GM18505 (cell line): ENCODE measurements around the gene CRADD.

Source experiments
- ATAC-seq: cut with Tn5 transposase; IDR thresholded peaks from one replicate; pipeline ENCODE4 v1.9.1; 2021; ENCODE audit not compliant: unreplicated experiment
- POLR2A ChIP-seq: IDR thresholded peaks from 4 replicates; pipeline ENCODE4 v1.6.1; 2011; ENCODE audit warnings: borderline replicate concordance; ENCODE audit not compliant: insufficient read depth, insufficient read length; ENCODE audit errors: extremely low read depth

Gene CRADD

DNA sequence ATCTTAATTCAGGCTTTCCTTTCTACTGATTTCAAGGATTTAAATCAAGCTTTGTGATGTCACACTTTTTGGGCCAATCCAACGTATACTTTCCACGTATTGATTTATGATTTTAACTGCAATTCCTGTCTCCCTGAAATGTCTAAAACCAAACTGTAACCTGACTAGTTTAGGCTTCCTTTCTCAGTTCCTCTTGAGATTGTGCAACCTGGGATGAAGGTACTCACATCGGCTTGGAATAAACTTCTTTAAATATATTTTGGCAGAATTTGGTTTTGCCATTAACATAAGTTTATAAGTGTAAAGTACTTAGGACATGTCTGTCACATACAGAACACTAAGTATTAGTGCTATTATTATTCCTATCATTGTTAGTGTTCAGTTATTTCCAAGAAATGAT lies 224.6 kb downstream of the CRADD start:
- TF ChIP-seq POLR2A = no peak
- no peak for ATAC-seq

DNA sequence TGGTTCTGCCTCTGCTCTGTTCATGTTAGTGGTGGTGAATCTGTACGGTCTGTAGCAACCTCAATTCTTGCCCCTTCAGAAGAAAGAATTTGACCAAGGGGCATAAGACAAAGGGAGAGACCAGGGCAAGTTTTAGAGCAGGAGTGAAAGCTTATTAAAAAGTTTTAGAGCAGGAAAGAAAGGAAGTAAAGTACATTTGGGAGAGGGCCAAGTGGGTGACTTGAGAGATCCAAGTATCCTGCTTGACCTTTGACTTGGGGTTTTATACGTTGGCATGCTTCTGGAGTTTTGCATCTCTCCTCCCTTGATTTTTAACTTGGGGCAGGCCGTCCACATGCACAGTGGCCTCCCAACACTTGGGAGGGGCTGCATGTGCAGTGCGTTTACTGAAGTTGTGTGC lies 225.0 kb downstream of the CRADD start:
- TF ChIP-seq POLR2A = no peak
- ATAC-seq = no peak

DNA sequence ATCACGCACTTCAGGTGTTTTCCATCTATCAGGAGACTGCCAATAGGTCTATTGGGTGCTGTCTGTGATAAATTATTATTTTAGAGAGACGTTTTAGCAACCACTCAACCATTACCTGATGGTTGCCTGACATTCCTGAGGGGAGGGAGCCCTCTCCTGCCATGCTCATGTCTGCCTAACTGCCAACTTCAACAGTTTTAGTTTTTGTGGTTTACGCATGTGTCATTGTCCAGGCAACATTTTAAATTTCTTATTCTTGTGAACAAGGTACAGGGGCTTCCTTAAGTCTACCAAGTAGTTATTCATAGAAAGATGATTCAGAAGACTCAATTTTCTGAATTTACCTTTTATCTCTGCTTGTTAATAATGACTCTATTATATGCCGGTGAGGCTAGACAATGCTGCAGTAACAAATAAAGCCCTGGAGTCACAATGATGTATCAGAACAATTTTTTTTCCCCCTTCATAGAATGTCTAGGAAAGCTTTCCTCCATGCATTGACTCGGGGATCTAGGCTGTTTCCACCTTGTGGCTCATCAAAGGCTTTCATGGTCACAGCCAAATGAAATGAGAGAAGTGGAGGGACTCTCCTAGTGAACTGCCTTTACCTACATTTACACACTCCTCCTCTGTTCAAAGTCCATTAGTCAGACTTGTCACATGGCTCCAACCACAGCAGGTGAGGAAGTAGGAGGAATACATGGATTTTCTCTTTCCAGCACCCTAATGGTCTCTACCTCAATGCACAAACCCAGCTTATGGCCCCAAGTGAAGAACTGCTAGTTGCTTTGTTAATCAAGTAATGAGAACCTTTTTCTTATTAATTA lies 225.8 kb downstream of the CRADD start:
- ATAC-seq = no peak
- TF ChIP-seq POLR2A = no peak

DNA sequence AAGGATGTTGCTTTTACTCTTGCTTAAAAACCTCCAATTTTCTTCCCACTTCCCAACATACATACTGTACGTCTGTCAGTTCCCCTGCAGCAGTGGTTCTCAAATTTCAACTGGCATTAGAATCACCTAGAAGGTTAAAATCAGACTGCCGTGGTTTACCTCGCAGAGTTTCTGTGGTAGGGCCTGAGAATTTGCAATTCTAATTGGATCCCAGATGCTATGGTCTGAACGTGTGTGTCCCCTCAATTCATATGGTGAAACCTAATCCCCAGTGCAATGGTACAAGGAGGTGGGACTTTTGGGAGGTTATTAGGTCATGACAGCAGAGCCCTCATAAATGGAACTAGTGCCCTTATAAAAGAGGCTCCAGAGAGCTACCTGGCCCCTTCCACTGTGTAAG lies 226.9 kb downstream of the CRADD start:
- no peak for TF ChIP-seq POLR2A

DNA sequence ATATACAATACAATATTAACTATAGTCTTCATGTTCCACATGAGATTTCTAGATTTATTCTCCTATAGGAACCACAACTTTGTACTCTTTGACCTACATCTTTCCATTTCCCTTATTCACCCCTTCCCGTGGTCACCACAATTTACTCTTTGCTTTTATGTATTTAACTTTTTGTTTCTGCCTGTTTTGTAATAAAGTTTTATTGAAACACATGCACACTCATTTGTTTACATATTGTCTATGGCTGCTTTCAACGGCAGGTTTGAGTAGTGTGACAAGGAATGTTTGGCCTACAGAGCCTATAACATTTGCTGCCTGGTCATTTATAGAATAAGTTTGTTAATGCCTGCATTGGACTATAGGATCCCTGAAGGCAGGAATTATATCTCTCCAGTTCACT lies 231.1 kb downstream of the CRADD start:
- no peak for ATAC-seq
- TF ChIP-seq POLR2A = no peak

More for the DNA sequence above, 226.9 kb downstream of the CRADD start:
- no peak for ATAC-seq

DNA sequence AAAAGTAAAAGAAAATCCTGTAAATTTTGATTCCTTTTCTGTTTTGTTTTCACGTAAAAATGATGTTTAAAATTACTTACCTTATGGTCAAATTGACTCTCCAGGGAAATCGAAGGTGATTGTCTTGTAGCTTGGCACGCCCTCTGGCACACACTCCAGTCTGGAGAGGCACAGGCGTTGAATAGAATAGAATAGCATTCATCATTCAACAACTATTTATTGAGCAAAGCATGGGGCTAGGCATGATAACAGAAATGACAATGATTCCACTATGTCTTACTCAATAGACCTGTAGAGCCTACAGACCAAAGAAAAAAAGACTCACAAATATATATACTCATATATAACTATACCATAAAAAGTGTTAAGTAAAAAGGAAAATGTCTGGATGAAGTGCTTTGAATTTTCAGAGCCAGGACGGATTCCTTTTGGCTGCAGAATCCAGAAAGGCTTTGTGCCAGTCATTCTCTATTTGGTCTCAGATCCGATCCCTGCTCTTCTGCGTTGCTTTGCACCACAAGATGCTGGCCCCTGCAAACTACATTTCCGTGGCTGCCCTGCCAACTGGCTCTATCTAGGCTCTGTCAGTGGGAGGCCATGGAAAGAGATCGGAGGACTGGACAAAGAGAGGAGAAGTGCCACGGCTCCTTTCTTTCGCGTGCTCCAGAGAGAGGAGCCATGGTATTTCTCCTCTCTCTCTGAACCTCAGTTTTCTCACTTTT lies 231.8 kb downstream of the CRADD start:
- no peak for TF ChIP-seq POLR2A
- no peak for ATAC-seq

DNA sequence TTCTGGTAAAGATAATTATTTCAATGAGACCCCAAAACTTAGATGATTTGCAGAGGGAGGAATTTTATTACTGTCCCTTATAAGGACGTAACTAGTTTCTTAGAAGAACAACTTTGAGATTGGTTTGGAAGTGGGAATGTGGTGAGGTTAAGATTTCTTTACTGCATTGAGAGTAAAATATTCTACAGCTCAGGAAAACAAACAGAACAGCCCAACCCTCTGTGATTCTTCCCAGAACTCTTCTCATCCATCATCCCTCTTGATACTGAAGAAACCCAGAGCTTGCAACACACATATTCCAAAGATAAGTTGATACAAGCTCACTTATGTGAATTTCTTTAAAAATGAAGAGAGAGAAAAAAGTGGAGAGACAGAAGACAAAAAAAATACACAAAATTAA lies 234.2 kb downstream of the CRADD start:
- no peak for TF ChIP-seq POLR2A
- no peak for ATAC-seq

DNA sequence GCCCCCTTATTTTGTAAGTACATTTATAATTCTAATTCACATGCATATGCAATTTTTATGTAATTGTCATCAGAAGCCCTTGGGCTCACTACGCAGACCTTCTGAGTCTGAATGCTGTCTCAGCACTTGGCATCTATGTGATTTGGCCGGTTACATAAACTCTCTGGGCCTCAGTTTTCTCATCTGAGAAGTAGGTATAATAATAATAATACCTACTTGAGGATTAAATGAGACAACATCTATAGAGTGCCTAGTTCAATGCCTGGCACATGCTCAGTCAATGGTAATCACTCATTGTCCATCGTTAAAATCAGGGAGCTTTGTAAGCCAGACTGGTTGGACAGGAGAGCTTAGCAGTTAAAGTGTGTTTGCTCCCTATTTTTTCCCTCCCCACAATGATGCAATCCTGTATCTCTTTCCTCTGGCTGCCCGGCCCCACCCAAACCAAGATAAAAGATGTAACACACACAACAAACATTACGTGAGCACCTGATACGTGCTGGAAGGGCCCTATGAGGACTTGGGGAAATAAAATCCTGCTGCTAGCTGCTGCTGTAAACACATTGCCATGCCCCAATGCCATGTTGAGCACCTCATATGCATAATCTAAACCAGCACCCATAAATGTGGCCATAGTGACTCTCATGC lies 235.0 kb downstream of the CRADD start:
- TF ChIP-seq POLR2A = no peak
- no peak for ATAC-seq

DNA sequence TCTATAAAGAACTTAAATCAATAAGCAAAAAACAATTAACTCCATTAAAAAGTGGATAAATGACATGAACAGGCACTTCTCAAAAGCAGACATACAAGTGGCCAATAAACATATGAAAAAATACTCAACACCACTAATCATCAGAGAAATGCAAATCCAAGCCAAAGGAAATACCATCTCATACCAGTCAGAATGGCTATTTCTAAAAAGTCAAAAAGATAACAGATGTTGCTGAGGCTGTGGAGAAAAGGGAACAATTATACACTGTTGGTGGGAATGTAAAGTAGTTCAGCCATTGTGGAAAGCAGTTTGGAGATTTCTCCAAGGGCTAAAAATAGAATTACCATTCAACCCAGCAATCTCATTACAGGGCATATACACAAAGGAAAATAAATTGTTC lies 236.7 kb downstream of the CRADD start:
- TF ChIP-seq POLR2A = no peak
- ATAC-seq = no peak

DNA sequence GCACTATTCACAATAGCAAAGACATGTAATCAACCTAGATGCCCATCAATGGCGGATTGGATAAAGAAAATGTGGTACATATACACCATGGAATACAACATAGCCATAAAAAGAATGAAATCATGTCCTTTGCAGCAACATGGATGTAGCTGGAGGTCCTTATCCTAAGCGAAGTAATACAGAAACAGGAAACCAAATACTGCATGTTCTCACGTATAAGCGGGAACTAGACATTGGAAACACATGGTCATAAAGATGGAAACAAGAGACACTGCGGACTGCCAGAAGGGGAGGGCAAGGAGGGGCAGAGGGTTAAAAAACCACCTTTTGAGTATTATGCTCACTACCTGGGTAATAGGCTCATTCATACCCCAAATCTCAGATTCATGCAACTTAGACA lies 237.1 kb downstream of the CRADD start:
- TF ChIP-seq POLR2A = no peak

DNA sequence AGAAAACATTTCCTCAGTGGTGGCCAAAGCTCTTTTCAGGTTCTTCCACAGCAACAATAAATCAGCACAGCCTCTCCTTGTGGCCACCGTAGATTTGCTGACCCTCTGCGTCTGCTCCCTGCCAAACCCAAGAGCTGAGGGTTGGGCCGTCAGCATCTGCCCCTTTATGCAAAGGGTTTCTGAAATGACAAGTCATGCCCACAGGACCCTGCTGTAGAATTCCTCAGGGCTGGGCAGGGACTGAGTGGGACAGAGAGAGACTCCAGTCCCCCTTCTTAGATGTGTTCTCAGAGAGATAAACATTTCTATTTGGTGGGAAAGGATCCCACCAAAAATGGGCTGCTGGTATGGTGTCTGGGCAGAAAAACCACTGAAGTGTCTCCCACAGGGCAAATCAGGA lies 238.2 kb downstream of the CRADD start:
- TF ChIP-seq POLR2A = no peak
- ATAC-seq = no peak

More for the DNA sequence above, 237.1 kb downstream of the CRADD start:
- no peak for ATAC-seq

DNA sequence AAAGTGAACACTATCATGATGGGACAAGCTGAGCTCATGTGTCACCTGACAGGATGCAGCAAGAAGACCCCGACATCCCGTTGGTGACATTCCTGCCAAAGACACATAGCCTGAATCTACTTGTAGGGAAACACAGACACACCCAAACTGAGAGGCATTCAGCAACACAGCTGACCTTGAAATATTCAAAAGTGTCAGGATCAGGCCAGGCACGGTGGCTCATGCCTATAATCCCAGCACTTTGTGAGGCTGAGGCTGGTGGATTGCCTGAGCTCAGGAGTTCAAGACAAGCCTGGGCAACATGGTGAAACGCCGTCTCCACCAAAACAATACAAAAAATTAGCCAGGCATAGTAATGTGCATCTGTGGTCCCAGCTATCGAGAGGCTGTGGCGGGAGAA lies 239.2 kb downstream of the CRADD start:
- no peak for ATAC-seq
- no peak for TF ChIP-seq POLR2A

DNA sequence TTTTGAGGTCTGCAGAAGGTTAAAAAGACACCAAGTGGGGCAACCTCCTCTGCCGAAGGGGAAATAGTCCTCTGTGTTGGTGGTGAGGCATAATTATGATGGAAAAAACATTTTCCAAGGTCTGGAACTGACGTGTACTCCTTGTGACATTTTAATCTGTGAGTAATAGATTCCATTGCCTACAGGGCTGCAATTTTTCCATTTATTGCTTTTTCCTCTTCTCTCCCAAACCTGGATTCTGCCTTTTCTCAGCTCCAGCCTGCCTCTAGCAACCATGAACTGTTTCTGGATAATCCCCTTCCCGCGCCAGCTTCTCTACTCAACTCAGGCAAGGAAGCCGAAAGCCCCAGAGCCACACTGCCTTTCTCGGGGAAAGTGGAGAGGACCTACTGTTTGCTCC lies 241.1 kb downstream of the CRADD start:
- ATAC-seq = no peak
- TF ChIP-seq POLR2A = no peak

DNA sequence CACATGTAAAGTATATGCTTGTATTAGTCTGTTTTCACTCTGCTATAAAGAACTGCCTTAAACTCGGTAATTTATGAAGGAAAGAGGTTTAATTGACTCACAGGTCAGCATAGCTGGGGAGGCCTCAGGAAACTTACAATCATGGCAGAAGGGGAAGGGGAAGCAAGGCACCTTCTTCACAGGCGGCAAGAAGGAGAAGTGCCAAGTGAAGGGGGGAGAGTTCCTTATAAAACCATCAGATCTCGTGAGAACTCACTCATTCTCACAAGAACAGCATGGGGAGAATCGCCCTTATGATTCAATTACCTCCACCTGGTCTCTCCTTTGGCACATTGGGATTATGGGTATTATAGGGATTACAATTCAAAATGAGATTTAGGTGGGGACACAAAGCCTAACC lies 241.7 kb downstream of the CRADD start:
- ATAC-seq = no peak
- no peak for TF ChIP-seq POLR2A
